Mesendoderm (in vitro differentiated cells): ENCODE data around the gene NCKAP1.

Experiments used
- DNase-seq: peaks from one replicate; pipeline ENCODE4 v3.0.0; 2013
- H2AK5ac ChIP-seq: 2 replicates; pipeline ENCODE4 v1.6.1; 2013; ENCODE audit warnings: low read length, inconsistent platforms
- H2BK120ac ChIP-seq: 2 replicates; pipeline ENCODE4 v1.6.1; 2013; ENCODE audit warnings: low read depth, mild to moderate bottlenecking, low read length, moderate library complexity, mixed read lengths
- H2BK15ac ChIP-seq: replicated peaks from 2 replicates; pipeline ENCODE4 v1.6.1; 2013; ENCODE audit warnings: low read depth, mild to moderate bottlenecking, moderate library complexity
- H2BK5ac ChIP-seq: 2 replicates; pipeline ENCODE4 v1.6.1; 2013; ENCODE audit warnings: low read length, inconsistent platforms
- H3K18ac ChIP-seq: 2 replicates; pipeline ENCODE4 v1.6.1; 2013; ENCODE audit warnings: mild to moderate bottlenecking, low read length, mixed read lengths
- H3K23ac ChIP-seq: one replicate; pipeline ENCODE4 v1.6.1; 2013; ENCODE audit warnings: low read length
- H3K27ac ChIP-seq: 2 replicates; pipeline ENCODE4 v1.5.1; 2013; ENCODE audit warnings: low read depth, mild to moderate bottlenecking, inconsistent platforms, low read length, moderate library complexity
- H3K27me3 ChIP-seq: 2 replicates; pipeline ENCODE4 v1.6.1; 2013; ENCODE audit warnings: low read length, control low read depth, mild to moderate bottlenecking, inconsistent platforms; ENCODE audit not compliant: insufficient read depth, poor library complexity
- H3K36me3 ChIP-seq: 2 replicates; pipeline ENCODE4 v1.6.1; 2013; ENCODE audit warnings: low read length, inconsistent platforms; ENCODE audit not compliant: control insufficient read depth, insufficient read depth
- H3K4ac ChIP-seq: one replicate; pipeline ENCODE4 v1.6.1; 2013; ENCODE audit warnings: low read depth, mild to moderate bottlenecking, low read length, moderate library complexity
- H3K4me1 ChIP-seq: 2 replicates; pipeline ENCODE4 v1.6.1; 2013; ENCODE audit warnings: low read depth, low read length, inconsistent platforms; ENCODE audit not compliant: control insufficient read depth
- H3K4me2 ChIP-seq: 2 replicates; pipeline ENCODE4 v1.6.1; 2013; ENCODE audit warnings: low read length
- H3K4me3 ChIP-seq: 2 replicates; pipeline ENCODE4 v1.5.1; 2013; ENCODE audit warnings: mild to moderate bottlenecking, low read length
- H3K56ac ChIP-seq: one replicate; pipeline ENCODE4 v1.6.1; 2013; ENCODE audit warnings: low read length
- H3K79me1 ChIP-seq: 2 replicates; pipeline ENCODE4 v1.6.1; 2013; ENCODE audit warnings: low read length, inconsistent platforms
- H3K79me2 ChIP-seq: 2 replicates; pipeline ENCODE4 v1.6.1; 2013; ENCODE audit warnings: mild to moderate bottlenecking, low read length; ENCODE audit not compliant: control insufficient read depth, insufficient read depth
- H3K9ac ChIP-seq: 2 replicates; pipeline ENCODE4 v1.6.1; 2013; ENCODE audit warnings: low read length, inconsistent platforms
- H4K5ac ChIP-seq: one replicate; pipeline ENCODE4 v1.6.1; 2013; ENCODE audit warnings: low read length
- H4K8ac ChIP-seq: one replicate; pipeline ENCODE4 v1.6.1; 2013; ENCODE audit warnings: low read depth, mild to moderate bottlenecking, control low read depth, low read length, moderate library complexity
- WGBS: extraction: QIAGEN DNeasy Blood & Tissue Kit; methylation state at CpG from one replicate; pipeline ENCODE4 v1.1.7; 2013; ENCODE audit warnings: low lambda C conversion rate, missing lambda C conversion rate; ENCODE audit not compliant: insufficient coverage; ENCODE audit errors: extremely low coverage; 5-methylcytosine and 5-hydroxymethylcytosine counted together

NCKAP1 gene

DNA sequence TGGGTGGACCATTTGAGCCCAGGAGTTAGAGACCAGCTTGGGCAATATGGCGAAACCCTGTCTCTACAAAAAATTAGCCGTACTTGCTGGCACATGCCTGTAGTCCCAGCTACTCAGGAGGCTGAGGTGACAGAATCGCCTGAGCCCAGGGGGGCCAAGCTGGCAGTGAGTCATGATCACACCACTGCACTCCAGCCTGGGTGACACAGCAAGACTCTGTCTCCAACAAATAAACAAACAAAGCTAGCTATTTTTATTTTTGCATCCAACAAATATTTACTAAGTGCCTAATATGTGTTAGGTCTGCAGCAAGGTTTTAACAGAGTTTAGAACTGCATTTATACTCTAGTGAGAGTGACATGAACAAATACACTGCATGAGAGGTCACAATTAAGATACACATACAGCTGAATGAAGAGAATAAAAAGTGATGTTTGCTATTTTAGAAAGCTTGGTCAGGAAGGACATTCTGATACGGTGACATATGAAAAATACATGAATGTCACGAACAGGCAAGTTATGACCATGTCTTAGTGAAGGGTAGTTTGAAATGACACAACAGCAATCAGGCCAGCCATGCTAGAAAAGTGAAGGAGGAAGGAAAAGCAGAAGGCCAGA lies 88.6 kb downstream of the NCKAP1 start:
- Histone ChIP-seq H3K27ac (peak overlapping the region; percentile 8), H3K79me1 (peaks cover 2% of the 10 kb centered on the region), H3K18ac (no peak overlapping the region), H3K27me3 (no peaks in the 10 kb centered on the region), H2BK15ac (no peak overlapping the region), H3K9ac (no peak overlapping the region), H4K8ac (no peak overlapping the region), H2BK5ac (no peak overlapping the region), H2BK120ac (no peak overlapping the region), H3K23ac (no peak overlapping the region), H3K36me3 (no peaks in the 10 kb centered on the region), H4K5ac (no peak overlapping the region), H3K56ac (no peak overlapping the region), H3K4me1 (peaks cover 9% of the 10 kb centered on the region), H3K4me3 (no peak overlapping the region), H2AK5ac (no peak overlapping the region), H3K4me2 (no peak overlapping the region), H3K4ac (no peak overlapping the region), H3K79me2 (no peaks in the 10 kb centered on the region)
- peak; percentile 82 for DNase-seq
- no CpG with 5 or more reads among the region's 5 CpGs for WGBS

DNA sequence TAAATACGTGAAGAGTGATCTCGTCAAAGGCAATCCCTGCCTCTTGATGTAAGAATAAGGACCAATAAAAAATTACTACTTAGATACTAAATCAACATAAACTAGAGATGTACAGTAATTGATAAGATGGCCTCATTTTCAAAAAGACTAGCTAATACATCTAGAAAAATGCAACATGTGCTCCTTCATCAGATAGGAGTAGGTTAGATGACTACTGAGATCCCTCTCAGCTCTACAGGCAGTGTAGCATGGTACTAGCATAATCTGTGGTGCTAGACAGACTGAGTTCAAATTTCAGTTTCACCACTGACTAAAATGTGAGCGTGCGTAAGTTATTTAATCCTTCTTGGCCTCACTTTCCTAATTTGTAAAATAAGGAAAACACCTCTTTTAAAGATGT lies 89.2 kb downstream of the NCKAP1 start:
- Histone ChIP-seq H3K27ac (no peak overlapping the region), H3K79me1 (no peaks in the 10 kb centered on the region)
- WGBS, result no CpG with 5 or more reads among the region's 4 CpGs

GRCh38 chr2:182946958-182947369 lies 91.3 kb downstream of the NCKAP1 start:
- Histone ChIP-seq H3K18ac (peak overlapping the region; percentile 60), H3K36me3 (no peaks in the 10 kb centered on the region), H4K8ac (peak overlapping the region; percentile 65), H3K4me2 (no peak overlapping the region), H3K56ac (peak overlapping the region; percentile 36), H2BK15ac (no peak overlapping the region), H3K27ac (no peak overlapping the region), H2BK5ac (peak overlapping the region; percentile 44), H3K4me1 (peaks cover 9% of the 10 kb centered on the region), H2AK5ac (no peak overlapping the region), H3K4ac (no peak overlapping the region), H3K4me3 (no peak overlapping the region), H2BK120ac (no peak overlapping the region), H3K9ac (no peak overlapping the region), H3K79me1 (no peaks in the 10 kb centered on the region), H3K23ac (no peak overlapping the region), H3K27me3 (no peaks in the 10 kb centered on the region), H4K5ac (no peak overlapping the region), H3K79me2 (no peaks in the 10 kb centered on the region)
- no CpG with 5 or more reads among the region's 1 CpG for WGBS
- DNase-seq, result no peak

More for the DNA sequence above, 89.2 kb downstream of the NCKAP1 start:
- no peak overlapping the region for H3K9ac ChIP-seq
- no peak overlapping the region for H2BK5ac ChIP-seq
- H3K27me3 ChIP-seq, result no peaks in the 10 kb centered on the region
- no peak overlapping the region for H2BK15ac ChIP-seq
- H3K4me1 ChIP-seq, result peaks cover 9% of the 10 kb centered on the region
- H4K5ac ChIP-seq, result no peak overlapping the region
- no peak overlapping the region for H4K8ac ChIP-seq
- H3K4ac ChIP-seq, result no peak overlapping the region
- no peak overlapping the region for H3K4me2 ChIP-seq
- no peak overlapping the region for H3K23ac ChIP-seq
- no peak for DNase-seq
- no peaks in the 10 kb centered on the region for H3K36me3 ChIP-seq
- H3K56ac ChIP-seq, result no peak overlapping the region
- H2BK120ac ChIP-seq, result no peak overlapping the region
- H3K79me2 ChIP-seq, result no peaks in the 10 kb centered on the region
- H3K4me3 ChIP-seq, result no peak overlapping the region
- no peak overlapping the region for H3K18ac ChIP-seq
- no peak overlapping the region for H2AK5ac ChIP-seq

DNA sequence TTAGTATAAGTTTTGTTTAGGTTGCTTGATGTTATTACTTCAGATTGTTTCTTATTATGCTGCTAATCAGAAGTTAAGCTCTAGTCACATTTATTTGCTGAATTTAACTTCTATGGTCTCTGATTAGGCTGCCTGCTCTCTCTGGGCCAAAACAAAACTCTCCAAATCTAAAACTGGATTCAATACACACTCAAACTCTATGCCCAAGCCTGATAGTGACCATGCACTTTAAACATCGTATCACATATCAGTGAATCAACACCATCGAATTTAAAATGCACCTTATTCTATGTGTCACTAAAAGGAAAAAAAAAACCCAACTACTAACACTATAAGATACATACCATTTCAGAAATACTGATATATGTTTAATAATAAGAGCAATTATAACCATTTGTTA lies 94.9 kb downstream of the NCKAP1 start:
- Histone ChIP-seq H3K18ac (no peak overlapping the region), H3K4me2 (no peak overlapping the region), H3K4me1 (peaks cover 6% of the 10 kb centered on the region), H2BK15ac (no peak overlapping the region), H3K4me3 (no peak overlapping the region), H3K4ac (no peak overlapping the region), H3K9ac (no peak overlapping the region), H4K8ac (no peak overlapping the region), H3K79me1 (no peaks in the 10 kb centered on the region), H2BK120ac (no peak overlapping the region), H3K23ac (no peak overlapping the region), H3K79me2 (no peaks in the 10 kb centered on the region), H3K27me3 (no peaks in the 10 kb centered on the region), H4K5ac (no peak overlapping the region), H3K56ac (no peak overlapping the region), H3K36me3 (no peaks in the 10 kb centered on the region), H3K27ac (no peak overlapping the region), H2AK5ac (no peak overlapping the region), H2BK5ac (no peak overlapping the region)
- WGBS, result no CpG with 5 or more reads among the region's 2 CpGs
- DNase-seq, result no peak

DNA sequence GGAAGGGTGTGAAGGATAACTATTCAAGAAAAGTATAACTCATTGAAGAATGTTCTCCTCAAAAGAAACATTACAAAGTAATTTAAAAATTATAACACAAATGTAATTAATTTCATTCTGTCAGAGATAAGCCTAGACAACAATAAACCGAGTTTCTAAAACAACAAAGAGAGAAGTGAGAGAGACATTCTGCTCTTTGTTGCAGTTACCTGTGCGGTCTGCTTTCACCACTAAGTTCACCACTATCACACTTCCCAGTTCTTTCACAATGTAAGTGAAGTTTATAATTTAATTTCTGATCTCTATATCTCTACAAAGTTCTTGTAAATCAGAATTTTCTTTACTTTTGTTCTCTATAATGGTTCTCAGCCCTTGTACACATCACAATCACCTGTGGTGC lies 95.5 kb downstream of the NCKAP1 start:
- Histone ChIP-seq H3K23ac (no peak overlapping the region), H3K4ac (no peak overlapping the region), H2BK120ac (no peak overlapping the region), H4K8ac (no peak overlapping the region), H3K36me3 (no peaks in the 10 kb centered on the region), H3K4me1 (peaks cover 6% of the 10 kb centered on the region), H3K9ac (no peak overlapping the region), H3K56ac (no peak overlapping the region), H2BK15ac (no peak overlapping the region), H3K18ac (no peak overlapping the region), H4K5ac (no peak overlapping the region), H3K4me2 (no peak overlapping the region), H3K4me3 (no peak overlapping the region), H3K27ac (no peak overlapping the region), H2AK5ac (no peak overlapping the region), H2BK5ac (no peak overlapping the region), H3K27me3 (no peaks in the 10 kb centered on the region), H3K79me1 (no peaks in the 10 kb centered on the region), H3K79me2 (no peaks in the 10 kb centered on the region)
- no peak for DNase-seq
- no CpG with 5 or more reads among the region's 2 CpGs for WGBS

DNA sequence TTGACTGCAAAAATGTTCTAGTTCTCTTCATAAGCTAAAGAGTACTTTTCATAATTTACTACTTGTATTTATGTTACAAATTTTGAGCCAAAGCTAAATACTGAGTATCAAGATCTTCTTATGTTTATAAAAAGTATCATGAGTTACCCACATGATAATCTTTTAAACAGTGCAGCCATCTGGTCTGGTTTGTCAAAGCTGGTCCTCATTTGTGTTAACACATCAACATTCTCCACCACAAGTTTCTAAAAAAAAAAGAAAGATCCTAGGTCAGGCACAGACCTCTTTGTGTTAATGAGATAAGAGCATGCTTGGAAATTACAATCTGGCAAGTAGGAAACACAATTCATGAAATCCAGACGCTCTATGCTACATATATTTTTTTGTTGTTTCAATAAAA lies 96.3 kb downstream of the NCKAP1 start:
- no peak overlapping the region for H3K27ac ChIP-seq
- no peak overlapping the region for H3K18ac ChIP-seq
- DNase-seq, result no peak
- peaks cover 2% of the 10 kb centered on the region for H3K4me1 ChIP-seq
- H2AK5ac ChIP-seq, result no peak overlapping the region
- WGBS, result no CpG with 5 or more reads among the region's 1 CpG
- H3K36me3 ChIP-seq, result no peaks in the 10 kb centered on the region
- H2BK120ac ChIP-seq, result no peak overlapping the region
- H3K27me3 ChIP-seq, result no peaks in the 10 kb centered on the region
- no peaks in the 10 kb centered on the region for H3K79me2 ChIP-seq
- no peak overlapping the region for H2BK5ac ChIP-seq
- H3K4me2 ChIP-seq, result no peak overlapping the region
- no peak overlapping the region for H3K4ac ChIP-seq
- H2BK15ac ChIP-seq, result no peak overlapping the region
- no peak overlapping the region for H4K5ac ChIP-seq
- H3K23ac ChIP-seq, result no peak overlapping the region
- H3K56ac ChIP-seq, result no peak overlapping the region
- no peaks in the 10 kb centered on the region for H3K79me1 ChIP-seq
- H4K8ac ChIP-seq, result no peak overlapping the region
- H3K4me3 ChIP-seq, result no peak overlapping the region
- no peak overlapping the region for H3K9ac ChIP-seq
